Activated CD8-positive, alpha-beta T cell treated with anti-CD3 and anti-CD28 coated beads, Interleukin-2, amount 10 ng/mL, durations not matched to agents 7 days and 5 days (primary cell): Measurements from ENCODE around the gene ZNF615. TPM values are rescaled to one million over a fixed set of nuclear protein-coding genes. Genes with fewer than 3 reads are reported as not detected.
"Not testable (repeated sequence)": the region's sequence is repeated elsewhere in the genome, so short reads cannot be mapped to it uniquely, and the experiment has no call there.

Source experiments
- ATAC-seq: fragments of 150-1000 bp; cut with Tn5 transposase; one replicate; pipeline ENCODE4 v1.10.0; 2021; ENCODE audit warnings: moderate library complexity
- CTCF ChIA-PET: fragments of 350-600 bp; sonication (Branson Sonifier 250); formaldehyde crosslinking; loops from one replicate; lab custom pipeline; 2021; ENCODE audit warnings: antibody characterized with exemption; lab: Charles Lee
- POLR2A ChIA-PET: fragments of 350-600 bp; sonication (Branson Sonifier 250); formaldehyde crosslinking; loops from one replicate; lab custom pipeline; 2021; ENCODE audit warnings: antibody characterized with exemption; lab: Charles Lee
- DNase-seq: peaks from one replicate; pipeline ENCODE4 v3.0.0-alpha.2; 2020
- H3K27ac Mint-ChIP-seq: one replicate; pipeline ENCODE4 v1.8.0; 2021; ENCODE audit warnings: mild to moderate bottlenecking, mixed read lengths
- H3K27me3 Mint-ChIP-seq: one replicate; pipeline ENCODE4 v1.8.0; 2021; ENCODE audit warnings: low read depth, mixed read lengths
- H3K36me3 Mint-ChIP-seq: one replicate; pipeline ENCODE4 v1.8.0; 2021; ENCODE audit warnings: low read depth, mixed read lengths
- H3K4me1 Mint-ChIP-seq: one replicate; pipeline ENCODE4 v1.8.0; 2021; ENCODE audit warnings: low read depth, mixed read lengths
- H3K4me3 Mint-ChIP-seq: one replicate; pipeline ENCODE4 v1.8.0; 2021; ENCODE audit warnings: mild to moderate bottlenecking, mixed read lengths
- H3K9me3 Mint-ChIP-seq: one replicate; pipeline ENCODE4 v1.8.0; 2022; ENCODE audit warnings: mixed read lengths; ENCODE audit not compliant: insufficient read depth
- total RNA-seq, 2 experiments: library from RNA; stranded (reverse); gene quantifications; one replicate each; pipeline ENCODE4 v1.2.3, GENCODE V29; 2021

ZNF615 gene
- 1 to 10 TPM; 7.8 to 8.6 TPM for total RNA-seq

GRCh38 chr19:52007806-52008557 lies at the start of gene ZNF615:
Gene ZNF615, minus strand, starts transcription at chr19:52008211. Its CDS starts 4,500 bp downstream, at chr19:52003711.
- Mint-ChIP-seq H3K27me3 (no peaks in the 10 kb centered on the region), H3K36me3 (peaks cover 69% of the 10 kb centered on the region), H3K4me1 (peaks cover 17% of the 10 kb centered on the region), H3K27ac (peak within 1 kb of the TSS; percentile 97), H3K4me3 (peak within 1 kb of the TSS; percentile 93), H3K9me3 (peaks cover 47% of the 10 kb centered on the region)
- POLR2A ChIA-PET: interaction anchor here (0.6 to 1.6 kb wide), 4 partner anchors 20 to 40 kb away, joined by 3 to 7 read pairs (median 5); partner anchors contain the start of genes ZNF350, ZNF432 and ZNF614
- CTCF ChIA-PET: no interaction called here
- DNase-seq: peak; percentile 90
- peak; percentile 97 for ATAC-seq

GRCh38 chr19:52056480-52056879 lies 48.5 kb upstream of the ZNF615 start:
- DNase-seq, H3K4me1 Mint-ChIP-seq, POLR2A ChIA-PET, H3K27ac Mint-ChIP-seq, H3K27me3 Mint-ChIP-seq, H3K4me3 Mint-ChIP-seq, ATAC-seq, CTCF ChIA-PET: not testable (repeated sequence)
- peaks cover 73% of the 10 kb centered on the region for H3K36me3 Mint-ChIP-seq
- H3K9me3 Mint-ChIP-seq: peaks cover 62% of the 10 kb centered on the region

GRCh38 chr19:52051736-52052135 lies 43.7 kb upstream of the ZNF615 start:
- H3K4me3 Mint-ChIP-seq, H3K27ac Mint-ChIP-seq, H3K27me3 Mint-ChIP-seq, DNase-seq, CTCF ChIA-PET, ATAC-seq, POLR2A ChIA-PET: not testable (repeated sequence)
- peaks cover 20% of the 10 kb centered on the region for H3K4me1 Mint-ChIP-seq
- peaks cover 52% of the 10 kb centered on the region for H3K9me3 Mint-ChIP-seq
- peaks cover 82% of the 10 kb centered on the region for H3K36me3 Mint-ChIP-seq

GRCh38 chr19:52048555-52049501 lies 40.8 kb upstream of the ZNF615 start, which contains the start of gene ZNF432:
Gene ZNF432, minus strand, starts transcription at chr19:52048838. Its CDS starts 1,970 bp downstream, at chr19:52046868.
- H3K4me3 Mint-ChIP-seq: peak within 1 kb of the TSS; percentile 95
- H3K4me1 Mint-ChIP-seq: peaks cover 20% of the 10 kb centered on the region
- H3K27ac Mint-ChIP-seq: peak within 1 kb of the TSS; percentile 96
- H3K9me3 Mint-ChIP-seq: peaks cover 52% of the 10 kb centered on the region
- ATAC-seq (peak; percentile 92), DNase-seq (peak; percentile 87)
- H3K36me3 Mint-ChIP-seq: peaks cover 83% of the 10 kb centered on the region
- ChIA-PET POLR2A (interaction anchor here (0.6 to 1.7 kb wide), 7 partner anchors 9 to 144 kb away, joined by 3 to 10 read pairs (median 4); partner anchors contain the start of genes ZNF614, ZNF615, ZNF649 and ZNF836), CTCF (no interaction called here)
- H3K27me3 Mint-ChIP-seq: no peaks in the 10 kb centered on the region

GRCh38 chr19:52039169-52039568 lies 31.2 kb upstream of the ZNF615 start:
- Mint-ChIP-seq H3K36me3 (peaks cover 94% of the 10 kb centered on the region), H3K27ac (no peak overlapping the region), H3K9me3 (peaks cover 62% of the 10 kb centered on the region), H3K27me3 (no peaks in the 10 kb centered on the region), H3K4me3 (no peak overlapping the region), H3K4me1 (no peaks in the 10 kb centered on the region)
- CTCF ChIA-PET: no interaction called here
- ATAC-seq (no peak), DNase-seq (no peak)
- POLR2A ChIA-PET: interaction anchor here (0.6 to 1.0 kb wide), 2 partner anchors 9 to 10 kb away, joined by 3 to 4 read pairs; partner anchors contain the start of gene ZNF432

GRCh38 chr19:52034051-52034728 lies 26.2 kb upstream of the ZNF615 start:
- H3K4me1 Mint-ChIP-seq: no peaks in the 10 kb centered on the region
- peaks cover 70% of the 10 kb centered on the region for H3K9me3 Mint-ChIP-seq
- ChIA-PET POLR2A (no interaction called here), CTCF (no interaction called here)
- H3K36me3 Mint-ChIP-seq: peaks cover 91% of the 10 kb centered on the region
- DNase-seq: no peak
- H3K4me3 Mint-ChIP-seq: no peak overlapping the region
- H3K27me3 Mint-ChIP-seq: no peaks in the 10 kb centered on the region
- no peak for ATAC-seq
- H3K27ac Mint-ChIP-seq: no peak overlapping the region

GRCh38 chr19:52028780-52029123 lies 20.7 kb upstream of the ZNF615 start:
- no peaks in the 10 kb centered on the region for H3K27me3 Mint-ChIP-seq
- peak overlapping the region; percentile 77 for H3K4me3 Mint-ChIP-seq
- peaks cover 80% of the 10 kb centered on the region for H3K36me3 Mint-ChIP-seq
- H3K27ac Mint-ChIP-seq: peak overlapping the region; percentile 95
- ChIA-PET POLR2A (interaction anchor here (1.0 to 1.3 kb wide), 4 partner anchors 20 to 502 kb away, joined by 3 to 10 read pairs (median 5); partner anchors contain the start of genes PPP2R1A, ZNF432 and ZNF615), CTCF (no interaction called here)
- H3K9me3 Mint-ChIP-seq: peaks cover 60% of the 10 kb centered on the region
- ATAC-seq: peak; percentile 29
- H3K4me1 Mint-ChIP-seq: peaks cover 15% of the 10 kb centered on the region
- no peak for DNase-seq

- POLR2A ChIA-PET: interaction anchor here (1.0 to 1.3 kb wide), 4 partner anchors 20 to 503 kb away, joined by 3 to 10 read pairs (median 5); partner anchors contain the start of genes PPP2R1A, ZNF432 and ZNF615
- CTCF ChIA-PET: no interaction called here
Observed at GRCh38 chr19:52028027-52028779, 20.2 kb upstream of the ZNF615 start, which contains the start of gene ZNF614. Gene ZNF614, minus strand, starts transcription at chr19:52028379. Its CDS starts 2,634 bp downstream, at chr19:52025745.

GRCh38 chr19:52026255-52026990 lies 18.4 kb upstream of the ZNF615 start:
- H3K4me3 Mint-ChIP-seq, POLR2A ChIA-PET, H3K27ac Mint-ChIP-seq, H3K27me3 Mint-ChIP-seq, CTCF ChIA-PET, DNase-seq, ATAC-seq: not testable (repeated sequence)
- Mint-ChIP-seq H3K36me3 (peaks cover 80% of the 10 kb centered on the region), H3K4me1 (peaks cover 15% of the 10 kb centered on the region), H3K9me3 (peaks cover 53% of the 10 kb centered on the region)

More at GRCh38 chr19:52028027-52028779, 20.2 kb upstream of the ZNF615 start, which contains the start of gene ZNF614:
- DNase-seq (peak; percentile 90), ATAC-seq (peak; percentile 96)
- Mint-ChIP-seq H3K4me3 (peak within 1 kb of the TSS; percentile 77), H3K4me1 (peaks cover 15% of the 10 kb centered on the region), H3K36me3 (peaks cover 80% of the 10 kb centered on the region), H3K9me3 (peaks cover 59% of the 10 kb centered on the region), H3K27ac (peak within 1 kb of the TSS; percentile 95), H3K27me3 (no peaks in the 10 kb centered on the region)

GRCh38 chr19:52024478-52024877 lies 16.5 kb upstream of the ZNF615 start:
- ATAC-seq, CTCF ChIA-PET, H3K27me3 Mint-ChIP-seq, DNase-seq, H3K27ac Mint-ChIP-seq, POLR2A ChIA-PET, H3K4me3 Mint-ChIP-seq: not testable (repeated sequence)
- Mint-ChIP-seq H3K4me1 (peaks cover 15% of the 10 kb centered on the region), H3K36me3 (peaks cover 82% of the 10 kb centered on the region), H3K9me3 (peaks cover 58% of the 10 kb centered on the region)
